K562 (cell line): ENCODE results near the gene BFSP2. TPM values are rescaled to one million over a fixed set of nuclear protein-coding genes. Genes with fewer than 3 reads are reported as not detected.

Source experiments
- ATAC-seq: fragments of 200-7000 bp; cut with Tn5 transposase; 3 replicates; pipeline ENCODE4 v1.9.1; 2020; ENCODE audit warnings: moderate library complexity
- BruUV-seq: library from RNA; stranded (reverse); fragments of 400-500 nt; replicated peaks from 2 replicates; lab custom pipeline; 2021; lab: Mats Ljungman, UMichigan
- CTCF ChIA-PET: fragments of 300-600 bp; formaldehyde crosslinking; extraction: SDS; loops from one replicate; lab custom pipeline; 2021; ENCODE audit warnings: low intra/inter-chr PET ratio; lab: Yijun Ruan, JAX
- POLR2A ChIA-PET: fragments of 300-600, 350-650 bp; sonication (Branson Sonifier 250); formaldehyde crosslinking; extraction: SDS; loops from one replicate; lab custom pipeline; 2021; ENCODE audit warnings: antibody characterized with exemption, inconsistent platforms; lab: Yijun Ruan, JAX
- DNase-seq, 4 experiments: peaks; one replicate each; pipeline versions ENCODE4 v3.0.0 to v3.0.0-alpha.2; 2011 to 2018; ENCODE audit warnings: low spot score in 3 of 4, mixed read lengths in 3 of 4; ENCODE audit errors: extremely low read depth in 1 of 4
- FAIRE-seq: peaks from 2 replicates; lab custom pipeline; 2011; peaks lifted over from hg19 to GRCh38; lab: Jason Lieb, UNC
- H2AFZ ChIP-seq: 2 replicates; pipeline ENCODE4 v1.6.0; 2011; ENCODE audit warnings: low read depth, low read length, control low read depth, inconsistent platforms
- H3K27ac ChIP-seq: fragments of 200-600 bp; 3 replicates; pipeline ENCODE4 v1.8.0; 2011; ENCODE audit warnings: low read depth, mild to moderate bottlenecking, control low read depth, inconsistent platforms, low read length, moderate library complexity, mixed read lengths; ENCODE audit errors: extremely low read depth
- H3K27me3 ChIP-seq, 2 experiments: fragments of 300-600 bp in 1 of 2; 2 replicates in 1 of 2; 3 replicates in 1 of 2; pipeline versions ENCODE4 v1.6.0 to v1.8.0; 2011; ENCODE audit warnings: inconsistent platforms in 2 of 2, low read length in 2 of 2, mild to moderate bottlenecking in 1 of 2, mixed read lengths in 1 of 2, moderate library complexity in 1 of 2; ENCODE audit not compliant: control insufficient read depth in 2 of 2, insufficient read depth in 2 of 2
- H3K36me3 ChIP-seq: fragments of 300-600 bp; 3 replicates; pipeline ENCODE4 v1.8.0; 2011; ENCODE audit warnings: mild to moderate bottlenecking, low read length, inconsistent platforms; ENCODE audit not compliant: control insufficient read depth, insufficient read depth
- H3K4me1 ChIP-seq, 2 experiments: fragments of 200-600 bp in 1 of 2; replicated peaks in 1 of 2; 2 replicates in 1 of 2; 3 replicates in 1 of 2; pipeline versions ENCODE4 v1.5.1 to v1.8.0; 2011; ENCODE audit warnings: inconsistent platforms in 2 of 2, low read length in 2 of 2, mild to moderate bottlenecking in 1 of 2, mixed read lengths in 1 of 2, moderate library complexity in 1 of 2; ENCODE audit not compliant: control insufficient read depth in 2 of 2, insufficient read depth in 2 of 2
- H3K4me2 ChIP-seq: 2 replicates; pipeline ENCODE4 v1.6.1; 2011; ENCODE audit warnings: low read length, control low read depth, inconsistent platforms, mixed read lengths; ENCODE audit not compliant: insufficient read depth
- H3K4me3 ChIP-seq: fragments of 200-600 bp; sonication (generic), shearing (Covaris generic); 2 replicates; pipeline ENCODE4 v1.5.1; 2016; ENCODE audit warnings: control low read depth, inconsistent platforms
- H3K79me2 ChIP-seq: fragments of 200-600 bp; 3 replicates; pipeline ENCODE4 v1.8.0; 2011; ENCODE audit warnings: low read length, inconsistent platforms; ENCODE audit not compliant: control insufficient read depth, insufficient read depth
- H3K9ac ChIP-seq, 2 experiments: 2 replicates each; pipeline versions ENCODE4 v1.6.0 to v1.6.1; 2011; ENCODE audit warnings: low read depth in 2 of 2, low read length in 2 of 2, control low read depth in 1 of 2, inconsistent platforms in 1 of 2, mild to moderate bottlenecking in 1 of 2, mixed read lengths in 1 of 2; ENCODE audit not compliant: insufficient read depth in 1 of 2
- H3K9me1 ChIP-seq: one replicate; pipeline ENCODE4 v1.6.0; 2011; ENCODE audit warnings: inconsistent platforms, mild to moderate bottlenecking, low read length, moderate library complexity; ENCODE audit not compliant: control insufficient read depth, insufficient read depth
- H3K9me3 ChIP-seq: replicated peaks from 2 replicates; pipeline ENCODE4 v1.5.1; 2011; ENCODE audit warnings: low read depth, low read length, inconsistent platforms; ENCODE audit not compliant: control insufficient read depth, insufficient read depth
- H4K20me1 ChIP-seq: replicated peaks from 2 replicates; pipeline ENCODE4 v1.6.1; 2011; ENCODE audit warnings: low read length, inconsistent platforms, mixed read lengths; ENCODE audit not compliant: control insufficient read depth, insufficient read depth
- CBX2 ChIP-seq: fragments of 200-600 bp; sonication (generic); IDR thresholded peaks from one replicate; pipeline ENCODE4 v1.6.1; 2012; ENCODE audit warnings: mild to moderate bottlenecking, low read length, inconsistent platforms; ENCODE audit not compliant: insufficient read depth, poor library complexity, severe bottlenecking
- WGBS: fragments of 100-300 bp; shearing (Covaris generic); methylation state at CpG from one replicate; pipeline ENCODE4 v1.1.6; 2016; ENCODE audit warnings: low coverage, mixed read lengths; ENCODE audit not compliant: insufficient coverage; ENCODE audit errors: missing lambda C conversion rate; 5-methylcytosine and 5-hydroxymethylcytosine counted together
- in situ Hi-C: fragments of 300-500 bp; cut with MboI; formaldehyde crosslinking; loops from 4 replicates; pipeline ENCODE4 v1.15.0; 2018; ENCODE audit warnings: inconsistent platforms, mixed read lengths
- intact Hi-C: fragments of 100-400 bp; cut with micrococcal nuclease; formaldehyde crosslinking; loops from 2 replicates; pipeline ENCODE4 v1.14.2; 2022
- polyA plus RNA-seq, 8 experiments: library from polyadenylated mRNA; depleted of rRNA in 4 of 8; stranded (reverse) in 5 of 8; unstranded in 3 of 8; fragments of >200 nt; fragmentation: Nextera tagmentation in 2 of 8; fragmentation: Illumina TruSeq in 1 of 8; extraction: Ambion mirVana in 2 of 8; extraction: Trizol in 1 of 8; gene quantifications; 2 replicates each; pipeline versions ENCODE4 v1.2.1 to v1.2.3, GENCODE V29; 2011 to 2014; ENCODE audit warnings: inconsistent platforms in 1 of 8, missing spikeins in 1 of 8
- total RNA-seq, 7 experiments: library from RNA; depleted of rRNA in 6 of 7; stranded (reverse); fragments of >200 nt in 6 of 7; fragmentation: Illumina TruSeq in 2 of 7; extraction: Trizol in 2 of 7; gene quantifications; 2 replicates each; pipeline versions ENCODE4 v1.2.1 to v1.2.3, GENCODE V29; 2011 to 2021; ENCODE audit warnings: low replicate concordance in 1 of 7
- TF ChIP-seq, protein P1 (sequence below), 3 experiments: IDR thresholded peaks in 2 of 3; conservative IDR thresholded peaks in 1 of 3; 2 replicates each; pipeline ENCODE4 v1.5.1; 2011 to 2012; ENCODE audit warnings: low read length in 3 of 3, mild to moderate bottlenecking in 3 of 3, control low read depth in 2 of 3, improper control_type of control experiment in 1 of 3, inconsistent platforms in 1 of 3, low read depth in 1 of 3, mixed read lengths in 1 of 3, moderate library complexity in 1 of 3; ENCODE audit not compliant: insufficient read depth in 2 of 3

The BFSP2 gene
- total and polyA plus RNA-seq, 9 of the 15 experiments (the other 6 are each of a cell fraction or from before 2014, with no cell fraction given) = not detected

- Histone ChIP-seq H3K9me3 (no peaks in the 10 kb centered on the region), H3K27me3 (peaks cover 9 to 12% of the 10 kb centered on the region in 2 experiments; a peak in 3 of 5 replicates), H3K4me1 (no peaks in the 10 kb centered on the region), H3K4me3 (no peak overlapping the region), H3K36me3 (no peaks in the 10 kb centered on the region), H3K9me1 (no peaks in the 10 kb centered on the region), H2AFZ (no peak overlapping the region), H3K4me2 (no peak overlapping the region), H3K9ac (no peak overlapping the region), H3K27ac (no peak overlapping the region), H4K20me1 (no peaks in the 10 kb centered on the region), H3K79me2 (no peaks in the 10 kb centered on the region)
- no TSS peak for BruUV-seq
- ChIA-PET CTCF (no interaction called here), POLR2A (no interaction called here)
- intact Hi-C loops (no loop called here), in situ Hi-C loops (no loop called here)
- FAIRE-seq (no peak), DNase-seq (no peak), ATAC-seq (no peak)
- TF ChIP-seq, protein P1, sequence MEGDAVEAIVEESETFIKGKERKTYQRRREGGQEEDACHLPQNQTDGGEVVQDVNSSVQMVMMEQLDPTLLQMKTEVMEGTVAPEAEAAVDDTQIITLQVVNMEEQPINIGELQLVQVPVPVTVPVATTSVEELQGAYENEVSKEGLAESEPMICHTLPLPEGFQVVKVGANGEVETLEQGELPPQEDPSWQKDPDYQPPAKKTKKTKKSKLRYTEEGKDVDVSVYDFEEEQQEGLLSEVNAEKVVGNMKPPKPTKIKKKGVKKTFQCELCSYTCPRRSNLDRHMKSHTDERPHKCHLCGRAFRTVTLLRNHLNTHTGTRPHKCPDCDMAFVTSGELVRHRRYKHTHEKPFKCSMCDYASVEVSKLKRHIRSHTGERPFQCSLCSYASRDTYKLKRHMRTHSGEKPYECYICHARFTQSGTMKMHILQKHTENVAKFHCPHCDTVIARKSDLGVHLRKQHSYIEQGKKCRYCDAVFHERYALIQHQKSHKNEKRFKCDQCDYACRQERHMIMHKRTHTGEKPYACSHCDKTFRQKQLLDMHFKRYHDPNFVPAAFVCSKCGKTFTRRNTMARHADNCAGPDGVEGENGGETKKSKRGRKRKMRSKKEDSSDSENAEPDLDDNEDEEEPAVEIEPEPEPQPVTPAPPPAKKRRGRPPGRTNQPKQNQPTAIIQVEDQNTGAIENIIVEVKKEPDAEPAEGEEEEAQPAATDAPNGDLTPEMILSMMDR (IDR thresholded peaks at IDR 0.05 in 2 of 3, conservative IDR thresholded peaks at IDR 0.05 in 1 of 3; ENCODE audit: insufficient read depth in 2 of 3, low read depth in 1 of 3, low read length in 3 of 3) = peak in 1 of 3 experiments; percentile 25; a peak in 2 of 6 replicates
- TF ChIP-seq CBX2 = no peak
- WGBS = 0% methylated on average over 1 of the region's 1 CpG
Measured at GRCh38 chr3:133464573-133464972, 64.7 kb downstream of the BFSP2 start.
